DOHH2 (cell line): Measurements from ENCODE around the gene PROB1.

Source experiments
- H3F3A ChIP-seq: fragments of 200-600 bp; sonication (generic), shearing (Covaris generic); 2 replicates; pipeline ENCODE4 v1.6.0; 2016; ENCODE audit warnings: antibody characterized with exemption, mild to moderate bottlenecking; ENCODE audit not compliant: control insufficient read depth, insufficient read depth
- H3K27ac ChIP-seq: fragments of 200-600 bp; sonication (generic); 2 replicates; pipeline ENCODE4 v1.5.1; 2014; ENCODE audit warnings: low read depth, mild to moderate bottlenecking, low read length, moderate library complexity
- H3K27me3 ChIP-seq: fragments of 200-600 bp; sonication (generic); 2 replicates; pipeline ENCODE4 v1.6.1; 2014; ENCODE audit warnings: mild to moderate bottlenecking, low read length, mixed read lengths; ENCODE audit not compliant: control insufficient read depth
- H3K36me3 ChIP-seq: fragments of 200-600 bp; sonication (generic); 2 replicates; pipeline ENCODE4 v1.6.1; 2014; ENCODE audit warnings: mild to moderate bottlenecking, low read length, moderate library complexity, mixed read lengths; ENCODE audit not compliant: control insufficient read depth
- H3K4me1 ChIP-seq: fragments of 200-600 bp; sonication (generic); 2 replicates; pipeline ENCODE4 v1.6.1; 2014; ENCODE audit warnings: mild to moderate bottlenecking, low read length, mixed read lengths; ENCODE audit not compliant: control insufficient read depth
- H3K4me2 ChIP-seq: fragments of 200-600 bp; sonication (generic); 2 replicates; pipeline ENCODE4 v1.6.0; 2014; ENCODE audit warnings: mild to moderate bottlenecking, low read length, moderate library complexity
- H3K4me3 ChIP-seq: fragments of 200-600 bp; sonication (generic); 2 replicates; pipeline ENCODE4 v1.5.1; 2014; ENCODE audit warnings: mild to moderate bottlenecking, low read length, mixed read lengths
- H3K79me2 ChIP-seq: fragments of 200-600 bp; sonication (generic); 2 replicates; pipeline ENCODE4 v1.6.1; 2014; ENCODE audit warnings: mild to moderate bottlenecking, low read length, mixed read lengths; ENCODE audit not compliant: control insufficient read depth
- H3K9me2 ChIP-seq: fragments of 200-600 bp; sonication (generic); replicated peaks from 2 replicates; pipeline ENCODE4 v1.6.1; 2014; ENCODE audit warnings: mild to moderate bottlenecking, low read length, mixed read lengths; ENCODE audit not compliant: control insufficient read depth
- H3K9me3 ChIP-seq: fragments of 200-600 bp; sonication (generic); 2 replicates; pipeline ENCODE4 v1.6.1; 2014; ENCODE audit warnings: antibody characterized with exemption, low read length, mixed read lengths; ENCODE audit not compliant: control insufficient read depth, insufficient read depth
- H4K20me1 ChIP-seq: fragments of 200-600 bp; sonication (generic); 2 replicates; pipeline ENCODE4 v1.6.0; 2014; ENCODE audit warnings: low read depth, mild to moderate bottlenecking, antibody characterized with exemption, low read length, moderate library complexity; ENCODE audit not compliant: control insufficient read depth, insufficient read depth
- EZH2phosphoT487 ChIP-seq: fragments of 200-600 bp; sonication (generic); IDR thresholded peaks from 2 replicates; pipeline ENCODE4 v1.6.1; 2017; ENCODE audit warnings: borderline replicate concordance, mild to moderate bottlenecking, antibody characterized with exemption, low read length, moderate library complexity, mixed read lengths
- TF ChIP-seq, protein P1 (sequence below): fragments of 200-600 bp; sonication (generic); IDR thresholded peaks from one replicate; pipeline ENCODE4 v1.5.1; 2014; ENCODE audit warnings: antibody characterized with exemption, mild to moderate bottlenecking, low read depth, low read length; ENCODE audit not compliant: poor library complexity, severe bottlenecking

PROB1 gene

DNA sequence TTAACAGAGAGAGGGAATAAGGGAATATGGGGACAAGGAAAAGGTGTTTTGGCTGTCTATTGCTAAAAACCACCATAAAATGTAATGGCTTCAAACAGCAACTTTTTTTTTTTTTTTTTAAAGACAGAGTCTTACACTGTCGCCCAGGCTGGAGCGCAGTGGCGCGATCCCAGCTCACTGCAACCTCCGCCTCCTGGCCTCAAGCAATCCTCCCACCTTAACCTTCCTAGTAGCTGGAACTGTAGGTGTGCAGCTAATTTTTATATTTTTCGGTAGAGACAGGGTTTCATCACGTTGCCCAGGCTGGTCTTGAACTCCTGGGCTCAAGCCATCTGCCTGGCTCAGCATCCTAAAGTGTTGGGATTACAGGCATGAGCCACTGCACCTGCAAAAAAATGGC lies 13.3 kb upstream of the PROB1 start:
- Histone ChIP-seq H3K27me3 (no peaks in the 10 kb centered on the region), H3K79me2 (no peaks in the 10 kb centered on the region), H3K27ac (no peak overlapping the region), H3K9me3 (no peaks in the 10 kb centered on the region), H3K4me3 (no peak overlapping the region), H3K4me2 (peak overlapping the region; percentile 53; the same call in 1 of the 2 replicates), H3F3A (peaks cover 3% of the 10 kb centered on the region), H4K20me1 (no peaks in the 10 kb centered on the region), H3K4me1 (peaks cover 34% of the 10 kb centered on the region), H3K36me3 (no peaks in the 10 kb centered on the region), H3K9me2 (no peaks in the 10 kb centered on the region)
- TF ChIP-seq, protein P1, sequence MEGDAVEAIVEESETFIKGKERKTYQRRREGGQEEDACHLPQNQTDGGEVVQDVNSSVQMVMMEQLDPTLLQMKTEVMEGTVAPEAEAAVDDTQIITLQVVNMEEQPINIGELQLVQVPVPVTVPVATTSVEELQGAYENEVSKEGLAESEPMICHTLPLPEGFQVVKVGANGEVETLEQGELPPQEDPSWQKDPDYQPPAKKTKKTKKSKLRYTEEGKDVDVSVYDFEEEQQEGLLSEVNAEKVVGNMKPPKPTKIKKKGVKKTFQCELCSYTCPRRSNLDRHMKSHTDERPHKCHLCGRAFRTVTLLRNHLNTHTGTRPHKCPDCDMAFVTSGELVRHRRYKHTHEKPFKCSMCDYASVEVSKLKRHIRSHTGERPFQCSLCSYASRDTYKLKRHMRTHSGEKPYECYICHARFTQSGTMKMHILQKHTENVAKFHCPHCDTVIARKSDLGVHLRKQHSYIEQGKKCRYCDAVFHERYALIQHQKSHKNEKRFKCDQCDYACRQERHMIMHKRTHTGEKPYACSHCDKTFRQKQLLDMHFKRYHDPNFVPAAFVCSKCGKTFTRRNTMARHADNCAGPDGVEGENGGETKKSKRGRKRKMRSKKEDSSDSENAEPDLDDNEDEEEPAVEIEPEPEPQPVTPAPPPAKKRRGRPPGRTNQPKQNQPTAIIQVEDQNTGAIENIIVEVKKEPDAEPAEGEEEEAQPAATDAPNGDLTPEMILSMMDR = no peak
- TF ChIP-seq EZH2phosphoT487 = no peak

DNA sequence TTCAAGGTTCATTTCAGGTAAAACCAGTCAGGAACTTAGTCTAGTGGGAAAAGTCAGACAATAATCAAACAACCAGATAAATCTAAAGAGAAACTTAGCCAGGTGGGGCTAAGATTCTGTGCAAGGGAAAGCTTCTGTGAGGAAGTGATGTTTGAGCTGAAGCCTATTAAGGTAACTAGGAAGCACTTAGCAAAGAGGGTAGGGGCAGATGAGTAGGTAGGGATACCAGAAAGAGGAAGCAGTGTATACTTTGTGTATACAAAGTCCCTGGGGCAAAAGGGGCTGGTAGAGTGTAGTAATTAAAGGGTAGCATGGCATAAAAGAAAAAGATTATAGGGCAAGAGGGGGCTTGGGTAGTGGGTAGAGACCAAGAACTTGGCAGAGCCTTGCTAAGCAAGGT lies 12.6 kb upstream of the PROB1 start:
- Histone ChIP-seq H3K4me3 (peak overlapping the region; percentile 15; the same call in 1 of the 2 replicates), H3K9me2 (no peaks in the 10 kb centered on the region), H3K36me3 (no peaks in the 10 kb centered on the region), H3K4me1 (peaks cover 41% of the 10 kb centered on the region), H3K9me3 (no peaks in the 10 kb centered on the region), H3K27ac (peak overlapping the region; percentile 33), H4K20me1 (no peaks in the 10 kb centered on the region), H3K4me2 (peak overlapping the region; percentile 53), H3K27me3 (no peaks in the 10 kb centered on the region), H3F3A (peaks cover 5% of the 10 kb centered on the region), H3K79me2 (no peaks in the 10 kb centered on the region)
- TF ChIP-seq, protein P1 = no peak
- no peak for TF ChIP-seq EZH2phosphoT487

DNA sequence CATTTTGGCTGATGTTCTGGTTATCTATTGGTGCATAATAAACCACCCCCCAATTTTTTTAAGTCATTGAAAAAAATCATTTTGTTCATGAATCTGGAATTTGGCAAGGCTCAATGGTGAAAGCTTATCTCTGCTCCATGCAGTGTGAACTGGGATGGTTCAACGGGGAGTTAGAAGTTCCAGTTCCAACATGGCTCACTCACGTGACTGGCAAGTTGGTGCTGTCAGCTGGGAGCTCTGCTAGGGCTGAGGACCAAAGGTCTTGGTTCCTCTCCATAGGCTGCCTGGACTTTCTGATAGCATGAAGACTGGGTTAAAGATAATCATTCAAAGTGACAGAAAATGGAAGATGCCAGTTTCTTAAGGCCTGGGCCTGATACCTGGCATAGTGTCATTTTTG lies 12.1 kb upstream of the PROB1 start:
- H3K4me3 ChIP-seq = peak overlapping the region; percentile 15; the same call in 1 of the 2 replicates
- no peaks in the 10 kb centered on the region for H3K79me2 ChIP-seq
- H3K4me2 ChIP-seq = peak overlapping the region; percentile 53
- peak overlapping the region; percentile 33; the same call in 1 of the 2 replicates for H3K27ac ChIP-seq
- no peaks in the 10 kb centered on the region for H3K9me3 ChIP-seq
- H4K20me1 ChIP-seq = no peaks in the 10 kb centered on the region
- H3K4me1 ChIP-seq = peaks cover 43% of the 10 kb centered on the region
- H3K36me3 ChIP-seq = no peaks in the 10 kb centered on the region
- peaks cover 5% of the 10 kb centered on the region for H3F3A ChIP-seq
- TF ChIP-seq EZH2phosphoT487 = no peak
- TF ChIP-seq, protein P1 = no peak
- H3K9me2 ChIP-seq = no peaks in the 10 kb centered on the region
- H3K27me3 ChIP-seq = no peaks in the 10 kb centered on the region
